Measurements from ENCODE around the gene BICD1.
"Not testable (repeated sequence)": the region's sequence is repeated elsewhere in the genome, so short reads cannot be mapped to it uniquely, and the experiment has no call there.

Gene BICD1

DNA sequence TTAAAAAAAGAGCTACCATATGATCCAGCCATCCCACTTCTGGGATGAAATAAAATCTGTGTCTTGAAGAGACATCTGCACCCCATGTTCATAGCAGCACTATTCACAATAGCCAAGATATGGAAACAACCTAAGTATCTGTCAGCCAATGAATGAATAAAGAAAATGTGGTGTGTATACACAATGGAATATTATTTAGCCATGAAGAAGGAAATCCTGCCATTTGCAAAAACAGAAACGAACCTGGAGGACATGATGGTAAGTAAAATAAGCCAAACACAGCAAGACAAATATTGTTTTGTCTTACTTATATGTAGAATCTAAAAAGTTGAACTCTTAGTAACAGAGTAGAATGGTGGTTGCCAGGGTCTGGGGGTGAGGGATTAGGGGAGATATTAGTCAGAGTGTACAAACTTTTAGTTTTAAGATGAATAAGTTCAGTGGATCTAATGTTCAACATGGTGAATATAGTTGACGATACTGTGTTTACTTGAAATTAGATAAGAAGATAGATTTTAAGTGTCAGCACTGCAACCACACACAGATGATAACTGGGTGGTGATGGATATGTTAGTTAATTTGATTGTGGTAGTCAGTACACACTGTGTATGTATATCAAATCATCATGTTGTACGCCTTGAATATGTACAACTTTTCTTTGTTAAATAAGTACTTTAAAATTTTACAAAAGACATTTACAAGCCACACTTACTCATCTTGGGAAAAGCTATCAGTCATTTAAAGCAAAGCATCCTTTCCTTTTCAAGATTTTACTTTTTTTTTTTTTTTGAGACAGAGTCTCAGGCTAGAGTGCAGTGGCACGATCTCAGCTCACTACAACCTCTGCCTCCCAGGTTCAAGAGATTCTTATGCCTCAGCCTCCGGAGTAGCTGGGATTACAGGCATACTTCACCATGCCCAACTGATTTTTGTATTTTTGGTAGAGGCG is 89.9 kb downstream of the BICD1 start:
- no peak for DNase-seq (ENCODE audit: low read depth in 2 of 2)

DNA sequence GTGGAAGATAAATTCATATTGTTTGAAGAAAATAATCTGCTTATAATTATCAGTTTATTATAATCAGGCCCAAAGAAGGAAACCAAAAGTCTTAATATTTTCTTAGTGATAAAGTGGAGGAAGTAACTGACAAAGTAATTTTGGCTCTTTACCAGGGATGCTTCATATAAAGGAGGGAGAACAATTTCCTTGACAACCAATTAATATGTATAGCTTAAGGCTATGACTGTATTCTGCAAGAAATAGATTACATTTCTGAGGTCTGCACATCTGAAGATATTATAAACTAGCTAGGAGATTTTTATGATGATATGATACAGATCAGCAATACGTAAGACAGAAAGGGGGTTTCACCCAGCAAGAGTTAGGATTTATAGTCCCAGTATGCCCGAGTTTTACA is 90.8 kb downstream of the BICD1 start:
- no peak for DNase-seq (ENCODE audit: low read depth in 2 of 2)

- no peak for DNase-seq (ENCODE audit: low read depth in 2 of 2)
Measured at GRCh38 chr12:32198555-32198954, 91.9 kb downstream of the BICD1 start.

DNA sequence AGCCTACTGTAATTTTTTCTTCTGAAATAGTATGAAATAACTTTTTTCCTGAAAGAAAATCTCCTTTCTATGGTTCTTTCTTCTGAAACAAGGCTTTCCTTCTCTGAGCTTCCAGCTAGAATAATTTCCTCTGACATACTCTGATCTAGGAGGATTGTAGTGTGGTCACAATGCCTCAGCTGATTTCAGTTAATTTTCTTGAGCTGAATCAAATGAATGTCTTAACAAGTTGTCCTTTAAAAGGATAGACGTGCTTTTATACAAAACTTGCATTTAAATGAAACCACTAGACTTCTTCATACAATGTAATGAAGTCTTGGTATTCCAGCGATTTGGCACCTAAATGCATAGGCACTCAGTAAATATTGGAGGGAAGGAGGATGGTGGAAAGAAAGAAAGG is 94.4 kb downstream of the BICD1 start:
- no peak for DNase-seq (ENCODE audit: low read depth in 2 of 2)

- DNase-seq (ENCODE audit: low read depth in 2 of 2): no peak
Measured at GRCh38 chr12:32201976-32202375, 95.3 kb downstream of the BICD1 start.

- DNase-seq (ENCODE audit: low read depth in 2 of 2): no peak
Measured at GRCh38 chr12:32205731-32206130, 99.1 kb downstream of the BICD1 start.

DNA sequence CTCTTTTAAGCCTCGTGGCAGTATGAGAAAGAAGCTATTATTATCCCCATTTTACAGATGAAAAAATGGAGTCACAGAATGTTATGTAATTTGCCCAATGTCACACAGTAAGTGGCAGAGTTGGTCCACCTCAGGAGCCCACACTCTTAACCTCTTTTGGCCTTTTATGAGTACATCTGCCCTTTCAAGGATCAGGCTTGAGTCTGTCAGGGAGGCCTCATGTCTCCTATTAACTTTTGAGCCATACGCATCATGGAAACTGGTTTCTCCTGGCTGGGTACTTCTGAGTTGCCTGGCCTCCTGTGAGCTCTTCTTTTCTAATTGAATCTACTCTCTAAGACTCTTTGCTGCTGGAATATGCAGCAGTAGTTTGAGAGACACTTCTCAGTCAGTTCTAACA is 101.7 kb downstream of the BICD1 start:
- no peak for DNase-seq (ENCODE audit: low read depth in 2 of 2)

DNA sequence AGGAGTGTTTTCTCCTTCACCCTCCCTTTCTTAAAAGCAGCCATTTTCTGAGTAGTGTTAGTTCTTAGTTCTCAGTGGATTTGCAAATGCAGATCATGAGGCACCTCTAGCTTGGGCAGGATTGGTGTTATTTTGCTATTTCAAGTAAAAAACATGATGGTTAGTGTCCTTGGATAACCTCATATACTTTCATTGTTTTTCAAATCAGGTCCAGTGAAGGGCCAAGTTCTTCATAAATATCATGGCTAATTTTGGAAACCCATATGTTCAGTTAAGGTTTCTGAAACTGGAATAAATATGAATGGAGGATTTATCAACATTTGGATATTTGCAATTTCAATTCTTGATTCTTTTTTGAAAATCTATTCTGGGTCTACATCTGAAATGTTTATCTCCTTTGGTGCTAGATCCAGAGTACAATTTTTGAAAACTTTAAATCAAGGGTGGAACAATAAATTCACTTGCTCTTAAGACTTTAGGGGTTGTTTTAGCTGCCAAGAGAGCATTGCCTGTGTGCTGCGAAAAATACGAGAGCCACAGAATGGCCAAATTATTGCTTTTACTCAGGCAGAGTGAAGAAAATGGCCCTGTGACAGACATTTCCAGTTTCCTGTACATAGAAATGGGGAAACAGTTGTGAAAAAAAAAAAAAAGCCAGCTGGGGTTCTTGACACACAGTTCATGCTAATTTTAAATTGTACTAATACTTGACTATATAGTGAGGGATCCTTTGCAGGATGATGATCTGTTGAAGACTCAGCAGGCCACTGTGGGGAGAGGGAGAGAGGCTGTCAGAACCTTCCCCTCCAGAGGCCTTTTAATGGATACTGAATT is 104.6 kb downstream of the BICD1 start:
- DNase-seq (ENCODE audit: low read depth in 2 of 2): no peak

DNA sequence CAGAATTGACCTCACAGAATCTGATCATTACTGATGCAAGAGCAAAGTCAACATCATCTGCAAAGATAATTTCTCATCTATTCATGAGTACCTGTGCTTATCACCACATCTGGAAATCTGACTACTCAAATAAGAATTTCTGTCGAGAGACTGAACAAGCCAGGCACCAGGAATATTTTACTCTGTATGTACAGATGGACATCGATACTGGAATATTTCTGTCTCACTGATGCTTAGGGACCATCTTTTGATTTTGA is 105.2 kb downstream of the BICD1 start:
- DNase-seq (ENCODE audit: low read depth in 2 of 2): no peak

GRCh38 chr12:32214723-32215122 is 108.1 kb downstream of the BICD1 start:
- no peak for DNase-seq (ENCODE audit: low read depth in 2 of 2)

GRCh38 chr12:32217354-32218310 is 111.0 kb downstream of the BICD1 start:
- DNase-seq (ENCODE audit: low read depth in 2 of 2): no peak

- DNase-seq (ENCODE audit: low read depth in 2 of 2): no peak
Measured at GRCh38 chr12:32223941-32224340, 117.3 kb downstream of the BICD1 start.

DNA sequence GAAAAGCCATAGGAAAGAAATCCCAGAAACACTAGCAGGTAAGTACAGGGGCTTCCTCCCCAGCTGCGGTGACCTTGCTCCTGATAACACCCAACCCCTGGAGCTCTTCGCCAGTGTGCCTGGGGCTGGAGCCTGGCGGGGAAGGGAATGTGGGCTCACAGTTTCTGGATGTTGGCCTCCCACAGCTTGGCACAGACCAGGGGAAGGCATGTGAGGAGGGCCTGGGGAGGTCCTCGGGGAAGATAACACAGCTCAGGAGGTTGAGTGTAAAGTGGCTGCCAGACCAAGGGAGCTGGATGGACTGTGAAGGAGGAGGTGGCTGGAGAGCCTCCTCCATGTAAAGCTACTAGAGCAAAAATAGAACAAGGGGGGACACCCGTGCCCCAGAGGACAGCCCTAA is 120.1 kb downstream of the BICD1 start:
- no peak for DNase-seq (ENCODE audit: low read depth in 2 of 2)

GRCh38 chr12:32229971-32230612 is 123.4 kb downstream of the BICD1 start:
- no peak for DNase-seq (ENCODE audit: low read depth in 2 of 2)

- no peak for DNase-seq (ENCODE audit: low read depth in 2 of 2)
Measured at GRCh38 chr12:32230613-32230993, 124.0 kb downstream of the BICD1 start.

GRCh38 chr12:32231361-32231760 is 124.7 kb downstream of the BICD1 start:
- DNase-seq (ENCODE audit: low read depth in 2 of 2): not testable (repeated sequence)

DNA sequence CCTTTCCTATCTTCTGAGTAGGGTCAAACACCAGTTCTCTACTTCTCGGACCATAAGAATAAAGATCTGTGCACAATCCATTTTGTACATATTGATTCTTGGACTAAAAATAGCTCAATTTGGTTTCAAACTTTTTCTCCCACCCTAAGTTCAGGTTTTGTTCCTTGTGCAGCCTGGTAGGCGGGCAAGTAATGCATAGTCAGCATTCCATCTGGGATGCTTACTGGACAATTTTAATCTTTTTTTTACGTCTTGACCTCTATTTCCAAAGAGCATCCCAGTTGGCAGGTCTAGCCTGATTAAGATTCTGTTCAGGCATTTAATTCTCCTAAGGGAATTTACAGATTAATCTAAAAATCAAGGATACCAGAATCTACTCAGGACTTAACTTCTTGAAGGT is 126.9 kb downstream of the BICD1 start:
- DNase-seq (ENCODE audit: low read depth in 2 of 2): no peak

- DNase-seq (ENCODE audit: low read depth in 2 of 2): no peak
Measured at GRCh38 chr12:32235251-32235650, 128.6 kb downstream of the BICD1 start.

GRCh38 chr12:32240162-32240561 is 133.5 kb downstream of the BICD1 start:
- no peak for DNase-seq (ENCODE audit: low read depth in 2 of 2)

GRCh38 chr12:32240831-32241230 is 134.2 kb downstream of the BICD1 start:
- DNase-seq (ENCODE audit: low read depth in 2 of 2): no peak

DNA sequence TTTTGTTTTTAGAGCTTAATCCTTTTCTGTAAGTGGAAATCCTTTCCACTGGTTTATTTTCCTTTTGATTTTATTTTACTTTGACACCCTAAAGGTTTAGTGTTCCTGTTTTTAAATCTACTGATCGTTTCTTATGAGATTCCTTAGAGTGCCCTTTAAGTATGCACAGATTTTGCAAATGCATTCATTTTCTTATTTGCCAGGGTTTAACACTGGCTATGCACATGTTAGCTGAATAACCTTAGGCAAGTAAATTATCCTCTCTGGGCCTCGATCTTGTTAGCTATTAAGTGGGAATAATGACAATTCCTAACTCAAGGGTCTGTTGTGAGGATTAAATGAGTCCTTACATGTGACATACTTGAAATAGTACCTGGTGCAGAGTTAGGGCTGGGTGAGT is 136.0 kb downstream of the BICD1 start:
- DNase-seq (ENCODE audit: low read depth in 2 of 2): no peak
